RCC 7860 (cell line): ENCODE results near the gene TEC.

Experiments used
- DNase-seq: peaks from one replicate; pipeline ENCODE4 v3.0.0-alpha.2; 2015; ENCODE audit warnings: low spot score
- FAIRE-seq: peaks from 2 replicates; lab custom pipeline; 2012; peaks lifted over from hg19 to GRCh38; lab: Jason Lieb, UNC

TEC gene

GRCh38 chr4:48127682-48128404 is 141.8 kb downstream of the TEC start:
- peak; percentile 97 for DNase-seq
- peak; percentile 95 for FAIRE-seq

GRCh38 chr4:48127231-48127630 is 142.4 kb downstream of the TEC start:
- no peak for FAIRE-seq
- no peak for DNase-seq

GRCh38 chr4:48126621-48127020 is 143.0 kb downstream of the TEC start:
- DNase-seq (no peak), FAIRE-seq (no peak)

- FAIRE-seq (no peak), DNase-seq (no peak)
Measured at GRCh38 chr4:48124870-48125269, 144.8 kb downstream of the TEC start.

GRCh38 chr4:48122756-48123155 is 146.9 kb downstream of the TEC start:
- FAIRE-seq = no peak
- DNase-seq = no peak

GRCh38 chr4:48121180-48121579 is 148.5 kb downstream of the TEC start:
- no peak for DNase-seq
- no peak for FAIRE-seq

GRCh38 chr4:48120132-48120531 is 149.5 kb downstream of the TEC start:
- DNase-seq (no peak), FAIRE-seq (no peak)

GRCh38 chr4:48119646-48120045 is 150.0 kb downstream of the TEC start:
- no peak for FAIRE-seq
- DNase-seq = no peak

GRCh38 chr4:48118081-48118480 is 151.6 kb downstream of the TEC start:
- FAIRE-seq (no peak), DNase-seq (no peak)

GRCh38 chr4:48116582-48116981 is 153.1 kb downstream of the TEC start:
- DNase-seq (no peak), FAIRE-seq (no peak)

- no peak for DNase-seq
- FAIRE-seq = no peak
Measured at GRCh38 chr4:48114412-48114811, 155.2 kb downstream of the TEC start.

GRCh38 chr4:48112017-48112667 is 157.5 kb downstream of the TEC start:
- no peak for FAIRE-seq
- no peak for DNase-seq

- no peak for FAIRE-seq
- no peak for DNase-seq
Measured at GRCh38 chr4:48110452-48110978, 159.1 kb downstream of the TEC start.

- DNase-seq = peak; percentile 34
- FAIRE-seq = peak; percentile 41
Measured at GRCh38 chr4:48109413-48110263, 160.0 kb downstream of the TEC start.

GRCh38 chr4:48108309-48109073 is 161.1 kb downstream of the TEC start:
- no peak for FAIRE-seq

GRCh38 chr4:48105230-48105629 is 164.4 kb downstream of the TEC start:
- DNase-seq = no peak
- FAIRE-seq = no peak

More at GRCh38 chr4:48108309-48109073, 161.1 kb downstream of the TEC start:
- DNase-seq = no peak

- FAIRE-seq (no peak), DNase-seq (no peak)
Measured at GRCh38 chr4:48103483-48104139, 166.0 kb downstream of the TEC start.

- FAIRE-seq = no peak
- DNase-seq = no peak
Measured at GRCh38 chr4:48102303-48102702, 167.3 kb downstream of the TEC start.

GRCh38 chr4:48100256-48100655 is 169.4 kb downstream of the TEC start:
- DNase-seq (no peak), FAIRE-seq (no peak)

GRCh38 chr4:48095441-48095840 is 174.2 kb downstream of the TEC start:
- no peak for DNase-seq
- FAIRE-seq = no peak
